ENCODE results near the gene GREM1. TPM values are rescaled to one million over a fixed set of nuclear protein-coding genes. Genes with fewer than 3 reads are reported as not detected.

GREM1 gene
- total RNA-seq, 2 donors from 2014 or later = 3.1 to 41.5 TPM

GRCh38 chr15:32716216-32716914 lies 1.4 kb upstream of the GREM1 start:
- Histone ChIP-seq H3K9me3 (no peaks in the 10 kb centered on the region), H3K4me1 (replicated peaks) (no peaks in the 10 kb centered on the region), H3K36me3 (no peaks in the 10 kb centered on the region), H3K4me3 (no peak overlapping the region), H3K27ac (no peak overlapping the region), H3K27me3 (replicated peaks; ENCODE audit: insufficient read depth) (peaks cover 10% of the 10 kb centered on the region)
- DNase-seq (ENCODE audit: low spot score) = no peak
- TF ChIP-seq, protein P1, sequence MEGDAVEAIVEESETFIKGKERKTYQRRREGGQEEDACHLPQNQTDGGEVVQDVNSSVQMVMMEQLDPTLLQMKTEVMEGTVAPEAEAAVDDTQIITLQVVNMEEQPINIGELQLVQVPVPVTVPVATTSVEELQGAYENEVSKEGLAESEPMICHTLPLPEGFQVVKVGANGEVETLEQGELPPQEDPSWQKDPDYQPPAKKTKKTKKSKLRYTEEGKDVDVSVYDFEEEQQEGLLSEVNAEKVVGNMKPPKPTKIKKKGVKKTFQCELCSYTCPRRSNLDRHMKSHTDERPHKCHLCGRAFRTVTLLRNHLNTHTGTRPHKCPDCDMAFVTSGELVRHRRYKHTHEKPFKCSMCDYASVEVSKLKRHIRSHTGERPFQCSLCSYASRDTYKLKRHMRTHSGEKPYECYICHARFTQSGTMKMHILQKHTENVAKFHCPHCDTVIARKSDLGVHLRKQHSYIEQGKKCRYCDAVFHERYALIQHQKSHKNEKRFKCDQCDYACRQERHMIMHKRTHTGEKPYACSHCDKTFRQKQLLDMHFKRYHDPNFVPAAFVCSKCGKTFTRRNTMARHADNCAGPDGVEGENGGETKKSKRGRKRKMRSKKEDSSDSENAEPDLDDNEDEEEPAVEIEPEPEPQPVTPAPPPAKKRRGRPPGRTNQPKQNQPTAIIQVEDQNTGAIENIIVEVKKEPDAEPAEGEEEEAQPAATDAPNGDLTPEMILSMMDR (IDR thresholded peaks at IDR 0.05) = no peak
- no peak for TF ChIP-seq POLR2A (IDR thresholded peaks at IDR 0.05)
- no peak for TF ChIP-seq POLR2AphosphoS5 (IDR thresholded peaks at IDR 0.05)
- intact Hi-C loops (cut with DNase I) = no loop called here
- 35% methylated on average over 13 of the region's 13 CpGs for WGBS

GRCh38 chr15:32716915-32717425 lies 834 bp upstream of the GREM1 start:
- no peak for TF ChIP-seq POLR2A (IDR thresholded peaks at IDR 0.05)
- TF ChIP-seq, protein P1 (IDR thresholded peaks at IDR 0.05) = no peak
- no peak for TF ChIP-seq POLR2AphosphoS5 (IDR thresholded peaks at IDR 0.05)
- intact Hi-C loops (cut with DNase I) = no loop called here
- H3K27me3 ChIP-seq (replicated peaks; ENCODE audit: insufficient read depth) = peaks cover 10% of the 10 kb centered on the region
- H3K4me1 ChIP-seq (replicated peaks) = no peaks in the 10 kb centered on the region
- peak overlapping the region in 1 of 2 donors; percentile 23 for H3K4me3 ChIP-seq
- H3K9me3 ChIP-seq = no peaks in the 10 kb centered on the region
- DNase-seq (ENCODE audit: low spot score) = no peak
- 11% methylated on average over 20 of the region's 21 CpGs for WGBS
- H3K27ac ChIP-seq = no peak overlapping the region
- H3K36me3 ChIP-seq = no peaks in the 10 kb centered on the region

GRCh38 chr15:32718227-32718820 lies 520 bp downstream of the GREM1 start:
- H3K27me3 ChIP-seq (replicated peaks; ENCODE audit: insufficient read depth) = peaks cover 10% of the 10 kb centered on the region
- no peak for DNase-seq (ENCODE audit: low spot score)
- intact Hi-C loops (cut with DNase I) = no loop called here

DNA sequence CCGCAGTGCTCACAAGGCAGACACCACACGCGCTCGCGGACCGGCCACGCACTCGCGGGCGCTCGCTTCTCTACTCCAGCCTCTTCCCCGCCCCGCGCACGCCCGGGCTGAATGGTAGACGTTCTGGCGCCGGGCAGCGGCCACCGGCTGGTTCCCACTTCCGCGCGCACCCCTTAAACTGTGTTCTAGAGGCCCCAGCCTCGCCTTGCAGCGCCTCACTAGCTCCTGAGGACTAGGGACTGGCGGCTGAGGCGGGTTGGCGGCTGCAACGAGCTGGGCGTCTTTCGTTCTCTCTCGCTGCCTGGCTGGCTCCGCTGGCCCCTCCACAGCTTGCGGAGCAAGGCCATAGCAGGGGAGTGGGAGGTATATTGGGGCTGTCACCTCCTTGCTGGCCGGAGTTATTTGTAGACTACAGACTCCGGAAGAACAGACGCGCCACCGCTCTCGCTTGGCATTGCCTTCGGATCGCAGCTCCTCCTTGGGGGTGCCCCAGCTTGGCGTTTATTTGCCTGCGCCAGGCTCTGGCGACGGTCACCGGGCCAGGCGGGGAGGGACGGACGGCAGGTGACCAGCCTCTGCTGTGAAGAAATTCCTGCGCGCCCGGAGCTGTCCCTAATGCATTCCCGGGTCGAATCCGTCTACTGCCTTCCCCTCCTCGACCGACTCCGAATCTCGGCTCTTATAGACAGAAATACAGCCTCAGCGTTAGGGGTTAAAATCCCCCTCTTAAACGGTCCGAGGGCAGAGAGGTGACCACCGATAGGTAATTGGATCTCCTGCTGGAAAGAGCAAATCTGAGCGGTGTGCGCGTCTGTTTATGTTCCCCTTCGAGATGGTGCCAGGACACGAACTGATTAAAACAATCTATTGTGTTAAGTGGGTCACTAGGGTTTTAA lies 1.3 kb downstream of the GREM1 start:
- WGBS = 4% methylated on average over 59 of the region's 70 CpGs
- intact Hi-C loops (cut with DNase I) = no loop called here
- H3K36me3 ChIP-seq = no peaks in the 10 kb centered on the region
- peaks cover 10% of the 10 kb centered on the region for H3K27me3 ChIP-seq (replicated peaks; ENCODE audit: insufficient read depth)
- DNase-seq (ENCODE audit: low spot score) = peak; percentile 11
- no peaks in the 10 kb centered on the region for H3K4me1 ChIP-seq (replicated peaks)
- peak overlapping the region; percentile 23 to 32 for H3K4me3 ChIP-seq
- peak overlapping the region; percentile 6 to 56 for H3K27ac ChIP-seq
- TF ChIP-seq, protein P1 (IDR thresholded peaks at IDR 0.05) = no peak
- TF ChIP-seq POLR2AphosphoS5 (IDR thresholded peaks at IDR 0.05) (no peak), POLR2A (IDR thresholded peaks at IDR 0.05) (no peak)
- no peaks in the 10 kb centered on the region for H3K9me3 ChIP-seq

More at GRCh38 chr15:32718227-32718820, 520 bp downstream of the GREM1 start:
- Histone ChIP-seq H3K27ac (peak overlapping the region in 1 of 2 donors; percentile 56), H3K9me3 (no peaks in the 10 kb centered on the region), H3K4me3 (peak overlapping the region; percentile 23 to 32), H3K4me1 (replicated peaks) (no peaks in the 10 kb centered on the region), H3K36me3 (no peaks in the 10 kb centered on the region)
- TF ChIP-seq, protein P1 (IDR thresholded peaks at IDR 0.05) = no peak
- TF ChIP-seq POLR2AphosphoS5 (IDR thresholded peaks at IDR 0.05) (no peak), POLR2A (IDR thresholded peaks at IDR 0.05) (no peak)
- WGBS = 4% methylated on average over 43 of the region's 60 CpGs
